Measurements from ENCODE around the gene GRIK5.

GRIK5 gene

GRCh38 chr19:42068756-42069571, 1.0 kb downstream of the GRIK5 start:
- TF ChIP-seq CTCF (IDR thresholded peaks at IDR 0.05; ENCODE audit: control insufficient read depth, extremely low read depth, insufficient read depth), result no peak
- no peak overlapping the region for H3K4me3 ChIP-seq (ENCODE audit: low read depth, low read length)
- no peak for DNase-seq (ENCODE audit: low read depth)

GRCh38 chr19:42068361-42068755, 1.6 kb downstream of the GRIK5 start:
- TF ChIP-seq CTCF (IDR thresholded peaks at IDR 0.05; ENCODE audit: control insufficient read depth, extremely low read depth, insufficient read depth), result no peak
- DNase-seq (ENCODE audit: low read depth), result no peak

GRCh38 chr19:42067315-42067888, 2.6 kb downstream of the GRIK5 start:
- no peak for TF ChIP-seq CTCF (IDR thresholded peaks at IDR 0.05; ENCODE audit: control insufficient read depth, extremely low read depth, insufficient read depth)
- DNase-seq (ENCODE audit: low read depth), result no peak

More at GRCh38 chr19:42068361-42068755, 1.6 kb downstream of the GRIK5 start:
- H3K4me3 ChIP-seq (ENCODE audit: low read depth, low read length), result no peak overlapping the region

GRCh38 chr19:42066075-42066754, 3.8 kb downstream of the GRIK5 start:
- H3K4me3 ChIP-seq (ENCODE audit: low read depth, low read length), result no peak overlapping the region
- no peak for TF ChIP-seq CTCF (IDR thresholded peaks at IDR 0.05; ENCODE audit: control insufficient read depth, extremely low read depth, insufficient read depth)
- no peak for DNase-seq (ENCODE audit: low read depth)

More at GRCh38 chr19:42067315-42067888, 2.6 kb downstream of the GRIK5 start:
- no peak overlapping the region for H3K4me3 ChIP-seq (ENCODE audit: low read depth, low read length)

GRCh38 chr19:42065511-42065910, 4.5 kb downstream of the GRIK5 start:
- H3K4me3 ChIP-seq (ENCODE audit: low read depth, low read length), result no peak overlapping the region
- DNase-seq (ENCODE audit: low read depth), result no peak
- no peak for TF ChIP-seq CTCF (IDR thresholded peaks at IDR 0.05; ENCODE audit: control insufficient read depth, extremely low read depth, insufficient read depth)

- no peak for TF ChIP-seq CTCF (IDR thresholded peaks at IDR 0.05; ENCODE audit: control insufficient read depth, extremely low read depth, insufficient read depth)
- H3K4me3 ChIP-seq (ENCODE audit: low read depth, low read length), result no peak overlapping the region
- DNase-seq (ENCODE audit: low read depth), result no peak
Measured at GRCh38 chr19:42065051-42065450, 5.0 kb downstream of the GRIK5 start.
